D721Med (cell line): Measurements from ENCODE around the gene TBC1D22B.

ENCODE experiments used
- DNase-seq: peaks from one replicate; pipeline ENCODE4 v3.0.0; 2011; ENCODE audit warnings: low spot score; ENCODE audit not compliant: insufficient read length
- FAIRE-seq: peaks from 2 replicates; lab custom pipeline; 2011; peaks lifted over from hg19 to GRCh38; lab: Jason Lieb, UNC
- TF ChIP-seq, protein P1 (sequence below): IDR thresholded peaks from 2 replicates; pipeline ENCODE4 v1.5.1; 2012; ENCODE audit warnings: mild to moderate bottlenecking, control low read depth; ENCODE audit not compliant: insufficient read depth; ENCODE audit errors: missing control alignments

The TBC1D22B gene

DNA sequence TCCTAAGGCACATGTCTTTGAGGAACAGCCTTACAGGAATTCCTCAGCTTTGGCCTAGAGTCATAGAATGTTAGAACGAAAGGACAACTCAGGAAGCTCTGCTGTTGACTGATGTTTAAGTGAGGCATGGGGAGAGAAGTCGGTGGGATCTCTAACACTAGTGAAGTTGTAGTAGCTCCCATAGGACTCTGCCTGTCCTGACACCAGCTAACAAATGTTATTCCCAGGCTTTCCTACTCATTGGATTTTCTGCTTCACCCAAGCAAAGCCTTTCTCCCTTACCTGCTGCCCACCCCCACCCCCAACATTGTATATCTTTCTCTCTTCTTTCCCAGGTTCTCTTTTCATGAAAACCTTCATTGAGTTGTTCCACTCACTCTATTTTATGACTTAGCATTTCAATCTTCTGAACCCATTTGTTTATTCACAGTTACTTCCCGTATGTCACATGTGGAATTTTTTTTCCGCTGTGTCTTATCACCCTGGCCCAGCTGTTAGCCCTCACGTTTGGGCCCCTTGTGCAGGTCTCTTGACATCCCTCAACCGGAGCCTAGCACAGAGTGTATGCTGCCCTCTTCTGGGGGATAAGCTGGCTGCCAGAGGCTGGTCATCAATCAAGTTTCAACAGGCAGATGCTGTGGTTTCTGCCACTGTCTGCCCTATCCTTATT is 57.0 kb downstream of the TBC1D22B start:
- TF ChIP-seq, protein P1, sequence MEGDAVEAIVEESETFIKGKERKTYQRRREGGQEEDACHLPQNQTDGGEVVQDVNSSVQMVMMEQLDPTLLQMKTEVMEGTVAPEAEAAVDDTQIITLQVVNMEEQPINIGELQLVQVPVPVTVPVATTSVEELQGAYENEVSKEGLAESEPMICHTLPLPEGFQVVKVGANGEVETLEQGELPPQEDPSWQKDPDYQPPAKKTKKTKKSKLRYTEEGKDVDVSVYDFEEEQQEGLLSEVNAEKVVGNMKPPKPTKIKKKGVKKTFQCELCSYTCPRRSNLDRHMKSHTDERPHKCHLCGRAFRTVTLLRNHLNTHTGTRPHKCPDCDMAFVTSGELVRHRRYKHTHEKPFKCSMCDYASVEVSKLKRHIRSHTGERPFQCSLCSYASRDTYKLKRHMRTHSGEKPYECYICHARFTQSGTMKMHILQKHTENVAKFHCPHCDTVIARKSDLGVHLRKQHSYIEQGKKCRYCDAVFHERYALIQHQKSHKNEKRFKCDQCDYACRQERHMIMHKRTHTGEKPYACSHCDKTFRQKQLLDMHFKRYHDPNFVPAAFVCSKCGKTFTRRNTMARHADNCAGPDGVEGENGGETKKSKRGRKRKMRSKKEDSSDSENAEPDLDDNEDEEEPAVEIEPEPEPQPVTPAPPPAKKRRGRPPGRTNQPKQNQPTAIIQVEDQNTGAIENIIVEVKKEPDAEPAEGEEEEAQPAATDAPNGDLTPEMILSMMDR: peak; percentile 45
- DNase-seq: no peak
- no peak for FAIRE-seq

- DNase-seq (no peak), FAIRE-seq (no peak)
- TF ChIP-seq, protein P1: no peak
Observed at GRCh38 chr6:37315157-37315515, 57.6 kb downstream of the TBC1D22B start.

DNA sequence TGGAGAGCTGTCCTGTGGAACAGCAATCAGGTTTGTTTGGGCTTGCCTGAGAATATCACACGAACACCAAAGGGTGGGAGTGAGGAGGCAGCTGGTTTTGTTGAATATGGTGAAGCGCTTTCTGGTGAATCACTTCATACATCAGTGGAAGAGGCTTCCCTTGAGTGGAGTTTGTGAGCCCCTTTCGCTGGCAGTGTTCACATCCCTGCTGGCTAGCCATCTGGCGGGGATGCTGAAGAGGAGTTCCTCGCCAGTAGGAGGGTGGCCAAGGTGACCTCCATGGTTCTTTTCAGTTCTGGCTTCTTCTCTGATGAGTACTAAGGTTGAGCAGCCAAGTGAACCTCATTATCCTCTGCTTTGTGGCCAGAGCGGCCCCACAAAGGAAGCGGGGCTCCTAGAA is 58.5 kb downstream of the TBC1D22B start:
- no peak for FAIRE-seq
- no peak for DNase-seq
- TF ChIP-seq, protein P1: no peak

GRCh38 chr6:37317312-37318038 is 59.9 kb downstream of the TBC1D22B start:
- FAIRE-seq: no peak
- no peak for DNase-seq
- TF ChIP-seq, protein P1: no peak

- TF ChIP-seq, protein P1: no peak
- DNase-seq (no peak), FAIRE-seq (no peak)
Observed at GRCh38 chr6:37319156-37319555, 61.6 kb downstream of the TBC1D22B start.

GRCh38 chr6:37319856-37320480 is 62.4 kb downstream of the TBC1D22B start:
- TF ChIP-seq, protein P1: no peak
- no peak for FAIRE-seq

More at GRCh38 chr6:37319856-37320480, 62.4 kb downstream of the TBC1D22B start:
- no peak for DNase-seq
